Fibroblast of pulmonary artery (primary cell): ENCODE measurements around the gene SPINT2.

ENCODE experiments used
- DNase-seq: peaks from one replicate; pipeline ENCODE4 v3.0.0-alpha.2; 2010; ENCODE audit warnings: low read depth
- H3K4me3 ChIP-seq: replicated peaks from 2 replicates; pipeline ENCODE4 v1.5.1; 2011; ENCODE audit warnings: low read depth, mild to moderate bottlenecking, control low read depth, low read length, moderate library complexity
- TF ChIP-seq, protein P1 (sequence below): IDR thresholded peaks from 2 replicates; pipeline ENCODE4 v1.5.1; 2011; ENCODE audit warnings: mild to moderate bottlenecking, control low read depth, low read length, inconsistent platforms; ENCODE audit errors: missing control alignments

Gene SPINT2

DNA sequence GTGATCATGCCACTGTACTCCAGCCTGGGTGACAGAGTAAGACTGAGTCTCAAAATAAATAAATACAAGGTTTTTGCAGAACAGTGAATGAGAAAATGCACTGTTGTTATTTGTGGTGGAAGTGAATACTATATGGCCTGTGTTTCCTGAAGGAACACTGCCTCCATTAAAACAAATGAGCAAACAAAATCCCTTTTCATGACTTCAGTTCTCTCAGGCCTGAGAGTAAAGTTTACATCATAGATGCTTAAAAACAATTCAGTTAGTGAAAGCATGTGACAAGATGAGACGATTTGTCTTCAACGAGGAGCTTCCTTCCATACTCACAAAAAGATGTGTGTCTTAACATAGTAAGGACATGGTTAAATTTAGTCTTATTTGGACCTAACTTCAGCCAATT is 14.4 kb downstream of the SPINT2 start:
- DNase-seq = no peak
- TF ChIP-seq, protein P1, sequence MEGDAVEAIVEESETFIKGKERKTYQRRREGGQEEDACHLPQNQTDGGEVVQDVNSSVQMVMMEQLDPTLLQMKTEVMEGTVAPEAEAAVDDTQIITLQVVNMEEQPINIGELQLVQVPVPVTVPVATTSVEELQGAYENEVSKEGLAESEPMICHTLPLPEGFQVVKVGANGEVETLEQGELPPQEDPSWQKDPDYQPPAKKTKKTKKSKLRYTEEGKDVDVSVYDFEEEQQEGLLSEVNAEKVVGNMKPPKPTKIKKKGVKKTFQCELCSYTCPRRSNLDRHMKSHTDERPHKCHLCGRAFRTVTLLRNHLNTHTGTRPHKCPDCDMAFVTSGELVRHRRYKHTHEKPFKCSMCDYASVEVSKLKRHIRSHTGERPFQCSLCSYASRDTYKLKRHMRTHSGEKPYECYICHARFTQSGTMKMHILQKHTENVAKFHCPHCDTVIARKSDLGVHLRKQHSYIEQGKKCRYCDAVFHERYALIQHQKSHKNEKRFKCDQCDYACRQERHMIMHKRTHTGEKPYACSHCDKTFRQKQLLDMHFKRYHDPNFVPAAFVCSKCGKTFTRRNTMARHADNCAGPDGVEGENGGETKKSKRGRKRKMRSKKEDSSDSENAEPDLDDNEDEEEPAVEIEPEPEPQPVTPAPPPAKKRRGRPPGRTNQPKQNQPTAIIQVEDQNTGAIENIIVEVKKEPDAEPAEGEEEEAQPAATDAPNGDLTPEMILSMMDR = no peak
- no peak overlapping the region for H3K4me3 ChIP-seq

DNA sequence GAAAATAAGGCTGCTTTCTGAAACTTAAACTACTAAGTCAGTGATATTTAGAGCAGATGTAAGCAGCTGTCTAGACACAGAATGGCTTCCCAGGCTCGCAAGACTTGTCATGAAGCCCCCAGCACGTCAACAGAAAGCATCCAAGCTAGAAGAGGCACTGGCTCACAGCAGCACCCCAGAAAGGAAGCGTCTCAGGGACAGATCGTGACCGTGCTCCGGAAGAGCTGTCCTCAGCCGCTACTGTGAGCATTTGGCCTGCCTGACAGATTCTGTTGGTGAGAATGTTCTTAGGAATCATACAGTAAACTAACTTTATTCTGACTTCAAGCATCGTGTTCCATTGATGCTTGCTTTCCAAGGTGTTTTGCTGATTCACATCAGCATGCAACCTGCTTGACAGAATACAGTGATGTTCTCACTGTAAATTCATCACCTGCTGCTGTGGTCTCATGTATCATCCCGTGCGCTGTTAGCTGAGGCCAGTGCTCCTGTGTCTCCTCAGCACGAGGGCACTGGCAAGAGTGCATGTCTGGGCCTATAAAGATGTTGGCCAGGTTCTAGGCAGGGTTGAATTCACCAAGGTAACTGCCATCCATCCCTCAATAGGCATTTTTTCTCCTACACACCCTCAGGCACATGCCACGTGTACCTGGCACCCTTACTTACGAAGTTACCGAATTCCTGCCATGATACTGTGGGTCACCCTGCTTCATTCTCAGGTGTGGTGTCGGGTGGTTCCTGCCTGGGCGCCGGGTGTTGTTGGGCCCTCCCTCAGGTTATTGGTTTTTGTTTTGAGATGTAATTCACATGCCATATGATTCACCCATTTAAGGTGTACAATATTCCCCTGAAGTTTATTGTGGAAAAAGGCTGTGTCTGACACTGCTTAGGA is 15.9 kb downstream of the SPINT2 start:
- H3K4me3 ChIP-seq = no peak overlapping the region
- no peak for DNase-seq
- TF ChIP-seq, protein P1 = no peak

DNA sequence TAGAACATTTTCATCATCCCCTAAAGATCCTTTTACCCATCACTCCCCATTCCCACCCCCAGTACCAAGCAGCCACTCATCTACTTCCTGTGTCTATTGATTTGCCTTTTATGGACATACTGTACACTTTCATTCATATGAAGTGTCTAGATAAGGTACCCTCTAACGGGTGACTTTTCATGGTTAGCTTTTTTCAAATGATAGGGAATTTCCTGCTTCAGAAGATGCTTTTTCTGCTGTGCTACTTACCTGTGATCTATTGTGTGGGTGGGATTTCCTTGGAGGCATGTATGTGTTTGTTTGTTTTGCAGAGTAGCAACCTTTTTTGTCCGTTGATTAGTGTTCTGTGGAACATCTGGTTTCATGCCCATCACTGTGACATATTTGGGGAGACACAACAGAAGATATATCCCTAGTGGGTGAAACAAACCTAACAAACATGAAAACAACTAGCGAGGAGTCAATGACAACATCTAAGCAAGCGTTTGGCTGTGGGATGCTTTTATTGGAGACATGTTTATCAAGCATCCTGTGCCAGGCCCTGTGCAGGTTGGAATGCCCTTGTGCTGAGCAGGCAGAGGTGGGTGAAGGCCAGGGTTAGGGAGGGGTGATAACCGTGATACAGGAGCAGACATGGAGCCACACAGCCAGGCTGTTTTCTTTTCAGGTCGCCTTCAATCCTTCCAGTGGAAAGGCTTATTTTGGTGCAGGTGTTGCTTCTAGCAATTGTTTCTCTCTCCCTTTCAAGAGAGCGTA is 17.6 kb downstream of the SPINT2 start:
- TF ChIP-seq, protein P1 = no peak
- no peak for DNase-seq
- H3K4me3 ChIP-seq = no peak overlapping the region

DNA sequence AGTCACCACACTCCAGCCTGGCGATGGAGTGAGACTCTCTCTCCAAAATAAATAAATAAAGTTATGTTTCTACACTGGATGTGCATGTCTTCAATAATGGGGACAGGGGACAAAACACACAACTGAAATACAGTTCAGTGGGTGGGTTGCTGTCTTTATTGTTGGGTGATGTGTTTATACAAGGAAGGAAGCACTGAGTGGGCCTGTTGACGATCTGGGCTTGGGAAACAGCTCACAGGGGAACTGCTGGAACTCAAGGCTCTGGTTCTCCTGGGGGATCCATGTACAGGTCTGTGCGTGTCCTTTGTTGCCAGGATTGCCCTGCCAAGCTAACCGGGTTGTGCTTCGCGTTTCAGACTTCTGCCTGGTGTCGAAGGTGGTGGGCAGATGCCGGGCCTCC is 18.9 kb downstream of the SPINT2 start:
- TF ChIP-seq, protein P1 = no peak
- DNase-seq = no peak
- no peak overlapping the region for H3K4me3 ChIP-seq

DNA sequence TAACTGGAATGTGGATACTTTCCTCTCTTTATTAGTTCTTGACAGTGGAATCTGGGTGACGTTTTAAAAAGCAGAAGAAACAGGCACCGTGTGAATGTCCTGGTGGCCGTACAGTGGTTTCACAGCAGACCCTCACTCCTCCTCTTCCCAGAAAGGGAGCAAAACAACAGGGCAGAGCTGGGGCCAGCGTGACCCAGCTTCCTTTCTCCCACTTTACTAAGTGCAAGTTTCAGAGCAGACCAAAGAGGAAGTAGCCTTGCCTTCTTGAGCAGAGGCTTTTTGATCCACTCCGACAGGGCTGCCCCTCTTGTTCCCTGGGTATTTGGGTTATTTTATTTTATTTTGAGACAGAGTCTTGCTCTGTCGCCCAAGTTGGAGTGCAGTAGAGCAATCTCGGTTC is 20.0 kb downstream of the SPINT2 start:
- TF ChIP-seq, protein P1 = no peak
- H3K4me3 ChIP-seq = no peak overlapping the region
- DNase-seq = no peak

DNA sequence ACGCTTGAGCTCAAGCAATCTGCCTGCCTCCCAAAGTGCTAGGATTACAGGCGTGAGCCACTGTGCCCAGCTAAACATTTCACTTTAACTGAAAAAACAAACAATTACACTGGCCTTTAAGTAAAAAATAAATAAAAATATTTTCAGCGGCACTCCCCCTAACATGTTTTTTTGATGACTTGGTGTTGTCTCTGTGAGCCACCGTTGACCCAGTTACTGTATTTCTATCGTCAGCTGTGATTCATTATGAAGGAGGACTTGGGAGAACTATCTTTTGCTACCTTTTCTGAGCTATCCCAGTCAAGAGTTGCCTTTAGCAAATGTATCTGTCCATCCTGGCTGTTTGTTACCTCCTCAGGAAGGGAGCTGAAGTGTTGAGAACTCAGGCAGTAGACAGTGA is 21.2 kb downstream of the SPINT2 start:
- TF ChIP-seq, protein P1 = no peak

More for the DNA sequence above, 21.2 kb downstream of the SPINT2 start:
- no peak for DNase-seq
- no peak overlapping the region for H3K4me3 ChIP-seq
